ENCODE results near the gene CBFA2T3.

CBFA2T3 gene

DNA sequence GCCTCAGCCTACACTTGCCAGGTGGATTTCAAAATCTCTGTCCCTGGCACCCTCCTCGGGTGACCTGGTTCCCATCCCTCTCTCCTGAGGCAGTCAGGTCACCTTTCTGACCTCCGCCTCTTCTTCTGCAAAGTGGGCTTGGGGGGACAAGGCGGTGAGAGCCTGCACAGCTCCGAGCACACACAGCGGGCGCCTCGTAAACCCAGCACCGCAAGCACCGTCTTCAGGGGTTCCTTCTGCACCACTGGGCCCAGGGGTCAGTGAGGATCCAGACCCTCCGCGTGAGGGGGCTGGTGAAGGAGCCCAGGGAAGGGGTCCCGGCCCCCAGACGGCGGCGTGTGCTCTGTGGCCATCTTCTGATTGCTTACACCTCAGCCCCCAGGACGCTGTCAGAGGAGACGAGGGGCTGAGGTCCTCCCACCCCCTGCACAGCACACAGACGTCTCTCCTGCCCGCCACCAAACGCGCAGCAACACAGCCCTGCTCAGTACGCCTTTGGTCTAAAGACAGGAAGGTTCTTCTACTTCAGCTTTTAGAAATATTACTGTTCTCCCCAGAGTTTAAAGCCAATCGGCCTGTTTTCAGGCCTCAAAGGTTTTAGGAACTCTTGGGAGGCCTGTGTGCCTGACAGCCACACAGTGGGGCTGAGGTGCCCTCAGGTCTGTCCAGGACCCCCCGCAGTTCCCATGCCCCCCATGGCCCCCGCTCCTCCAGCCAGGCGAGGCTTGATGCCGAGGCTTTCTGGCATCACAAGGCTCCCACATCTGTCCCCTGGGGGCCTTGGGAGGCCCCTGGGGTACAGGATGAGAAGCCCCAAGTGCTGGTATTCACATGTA lies 2.7 kb downstream of the CBFA2T3 start:
- no peak for DNase-seq

DNA sequence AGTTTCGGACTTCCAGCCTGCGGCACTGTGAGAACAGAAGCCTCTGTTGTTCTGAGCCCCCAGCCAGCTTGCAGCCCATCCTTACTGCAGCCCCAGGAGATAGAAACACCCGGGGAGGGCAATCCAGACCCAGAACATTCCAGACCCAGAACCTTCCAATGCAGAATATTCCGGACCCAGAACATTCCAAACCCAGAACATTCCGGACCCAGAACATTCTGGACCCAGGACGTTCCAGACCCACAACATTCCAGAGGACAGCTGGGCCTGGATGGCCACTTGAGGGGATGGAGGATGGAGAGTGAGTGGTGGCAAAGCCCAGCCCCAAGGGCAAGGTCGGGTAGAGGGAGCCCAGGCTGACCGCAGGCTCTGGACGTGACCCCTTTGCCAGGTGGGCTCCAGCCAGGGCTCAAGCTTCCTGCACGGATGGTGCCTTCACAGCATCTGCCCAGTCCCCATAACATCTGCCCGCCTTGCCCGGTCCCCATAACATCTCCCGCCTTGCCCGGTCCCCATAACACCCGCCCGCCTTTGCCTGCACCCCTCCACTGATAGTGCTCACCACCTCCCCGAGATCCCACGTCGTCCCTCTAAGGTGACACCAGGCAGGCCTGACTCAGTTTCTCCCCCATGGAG lies 3.5 kb downstream of the CBFA2T3 start:
- no peak for DNase-seq

DNA sequence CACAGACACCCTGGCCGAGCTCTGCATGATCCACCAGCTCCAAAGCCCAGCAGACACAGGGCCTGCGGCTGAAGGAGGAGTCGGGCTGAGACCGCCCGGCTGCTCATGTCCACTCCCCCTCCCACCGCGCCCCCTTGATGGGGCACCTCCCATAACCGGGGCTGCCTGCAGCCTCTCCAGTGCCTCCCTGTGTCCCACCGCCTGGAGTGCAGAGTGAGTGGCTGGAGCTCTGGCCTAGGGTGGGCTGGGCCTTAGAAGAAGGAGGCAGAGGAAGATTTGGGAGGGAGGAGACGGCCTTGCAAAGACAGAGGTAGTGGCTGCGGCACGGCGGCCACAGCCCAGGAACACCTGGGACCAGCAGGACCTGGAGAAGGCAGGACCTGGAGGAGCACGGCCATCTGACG lies 4.0 kb downstream of the CBFA2T3 start:
- DNase-seq, result no peak

DNA sequence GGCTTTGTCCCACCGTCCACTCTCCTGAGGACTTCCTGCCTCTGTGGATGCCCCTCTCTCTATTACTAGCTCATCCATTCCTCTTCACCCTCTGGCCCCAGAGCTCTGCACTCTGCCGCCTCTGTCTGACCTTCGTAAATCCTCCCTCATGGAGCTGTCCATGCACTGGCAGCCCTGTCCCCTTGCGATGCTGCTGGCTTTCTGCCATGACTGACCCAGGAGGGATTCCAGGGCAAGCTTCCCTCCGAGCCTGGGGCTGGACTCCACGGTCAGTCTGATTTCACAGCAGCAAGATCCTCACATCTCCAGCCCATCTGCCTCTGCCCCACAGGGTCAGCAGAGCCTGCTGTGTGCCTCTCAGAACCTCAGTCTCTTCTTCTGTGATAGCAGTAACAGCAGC lies 4.7 kb downstream of the CBFA2T3 start:
- DNase-seq, result no peak

DNA sequence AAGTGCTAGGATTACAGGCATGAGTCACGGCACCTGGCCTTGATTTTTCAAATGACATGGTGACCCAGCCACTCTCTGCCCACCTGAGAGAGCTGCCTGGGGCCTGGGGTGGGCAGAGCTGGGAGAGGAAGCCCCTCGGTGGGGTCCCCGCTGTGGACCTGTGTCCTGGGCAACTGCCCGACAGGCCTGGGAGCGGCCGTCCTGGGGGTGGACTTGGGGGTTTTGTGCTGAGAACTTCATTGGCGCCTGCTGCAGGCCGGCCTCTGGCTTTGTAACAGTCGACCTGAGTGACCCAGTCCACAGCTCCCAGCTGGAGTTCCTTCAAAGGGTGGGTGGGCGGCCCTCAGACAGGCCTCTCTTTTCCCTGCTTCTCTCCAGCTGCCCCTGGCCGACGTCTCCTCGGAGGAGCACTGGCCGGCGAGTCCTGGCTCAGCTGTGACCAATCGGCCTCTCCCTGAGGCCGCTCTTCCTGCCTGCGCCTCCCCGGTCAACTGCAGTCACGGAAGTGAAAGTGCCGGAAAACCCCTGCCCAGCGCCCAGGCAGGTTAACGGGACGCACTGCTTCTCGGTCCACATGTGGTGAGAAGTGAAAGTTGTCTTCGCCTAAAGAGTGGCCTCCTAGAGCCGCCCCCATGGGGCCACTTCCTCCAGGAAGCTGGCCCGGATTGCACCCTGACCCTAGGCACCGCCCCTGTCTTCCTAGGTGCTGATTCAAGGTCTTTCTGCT lies 5.5 kb downstream of the CBFA2T3 start:
- no peak for DNase-seq

DNA sequence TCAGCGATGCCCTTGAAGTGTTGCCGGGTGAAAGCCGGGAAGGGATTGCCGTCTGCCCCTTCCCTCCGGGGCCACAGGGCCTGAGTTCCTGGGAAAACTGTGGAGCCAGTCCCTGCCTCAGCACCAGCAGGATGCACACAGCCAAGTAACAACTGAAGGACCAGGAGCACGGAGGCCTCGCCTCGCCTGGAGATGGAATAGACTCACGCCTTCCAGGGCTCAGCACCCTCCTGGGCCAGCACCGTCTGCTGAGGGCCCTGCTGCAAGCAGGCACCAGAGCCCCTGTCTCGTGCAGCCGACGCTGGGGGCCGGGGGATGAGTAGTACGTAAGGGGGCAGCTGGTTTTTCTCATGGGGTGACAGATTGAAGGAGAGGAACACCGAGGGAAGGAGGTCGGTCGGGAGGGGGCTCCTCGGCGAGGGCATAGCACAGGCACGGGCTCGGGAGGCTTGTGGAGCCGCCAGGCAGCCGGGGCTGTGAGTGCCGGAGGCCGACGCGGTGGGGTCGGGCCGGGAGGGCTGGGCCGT lies 6.4 kb downstream of the CBFA2T3 start:
- DNase-seq, result no peak

DNA sequence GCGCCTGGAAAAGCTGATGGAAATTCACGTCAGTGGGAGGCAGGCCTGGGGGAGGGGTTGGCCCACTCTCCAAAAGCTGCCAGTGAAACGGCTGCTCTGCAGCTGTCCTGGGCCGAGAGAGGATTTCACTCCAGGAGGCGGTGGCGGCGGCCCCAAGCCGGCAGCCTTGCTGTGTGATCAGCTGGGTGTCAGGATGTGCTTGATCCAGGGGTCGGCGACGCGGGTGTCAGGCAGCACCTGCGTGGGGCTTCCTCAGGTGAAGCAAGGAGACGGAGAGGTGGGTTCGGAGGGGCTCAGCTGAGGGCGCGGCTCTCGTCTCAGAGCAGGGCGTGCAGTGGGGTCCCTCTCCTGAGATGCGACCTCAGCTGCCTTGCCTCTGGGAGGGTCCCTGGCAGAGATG lies 7.0 kb downstream of the CBFA2T3 start:
- DNase-seq, result no peak

DNA sequence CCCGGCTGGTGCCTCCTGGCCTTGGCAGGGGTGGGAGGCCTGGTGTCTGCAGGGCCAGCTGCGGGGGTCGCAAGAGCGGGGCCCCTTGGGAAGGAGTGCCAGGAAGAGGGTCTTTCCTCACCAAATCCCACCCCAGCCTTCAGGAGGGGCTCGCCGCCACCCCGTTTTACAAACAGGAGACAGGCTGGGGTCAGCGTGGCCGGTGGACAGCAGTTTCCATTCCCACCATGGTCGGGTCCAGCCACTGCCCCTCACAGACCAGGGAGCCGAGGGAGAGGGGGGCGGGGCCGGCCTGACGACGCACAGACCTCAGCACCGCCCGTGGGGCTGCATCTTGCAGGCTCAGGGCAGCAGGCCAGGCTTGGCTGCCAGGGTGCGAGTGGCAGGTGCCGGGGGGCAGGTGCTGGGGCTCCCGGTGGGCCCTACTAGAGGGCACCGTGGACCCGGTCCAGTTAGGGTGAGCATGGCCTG lies 7.6 kb downstream of the CBFA2T3 start:
- DNase-seq, result no peak

DNA sequence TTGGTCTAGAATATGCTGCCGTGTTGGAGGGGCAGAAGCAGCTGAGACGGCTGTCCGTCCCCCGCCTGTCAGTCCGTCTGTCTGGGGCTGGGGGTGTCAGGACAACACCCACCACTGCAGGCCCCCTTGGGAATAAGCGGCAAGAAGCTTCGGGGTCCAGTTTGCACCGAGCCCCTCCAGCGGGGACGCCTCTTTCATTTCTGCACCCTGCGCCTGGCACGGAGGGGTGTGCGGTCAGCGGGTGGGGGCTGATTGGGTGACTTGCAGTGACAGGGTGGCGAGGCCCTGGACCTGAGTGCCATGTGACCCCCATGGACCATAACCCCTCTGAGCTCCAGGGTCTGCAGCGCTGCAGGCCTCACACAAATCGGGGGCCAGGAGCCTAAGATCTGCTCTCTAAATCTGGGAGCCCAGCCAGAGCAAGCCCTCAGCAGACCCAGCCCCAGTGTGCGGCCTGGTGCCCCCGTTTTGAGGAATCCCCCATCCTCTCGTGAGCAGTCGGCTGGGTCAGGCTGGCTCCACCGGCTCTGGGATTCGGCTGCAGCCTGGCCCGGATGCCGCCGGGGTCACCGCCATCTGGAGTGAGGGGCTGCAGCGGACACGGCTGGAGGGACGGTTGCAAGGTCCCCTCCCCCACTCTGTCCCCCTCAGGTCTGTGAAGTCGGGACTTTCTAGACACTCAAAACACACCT lies 8.3 kb downstream of the CBFA2T3 start:
- DNase-seq, result no peak

DNA sequence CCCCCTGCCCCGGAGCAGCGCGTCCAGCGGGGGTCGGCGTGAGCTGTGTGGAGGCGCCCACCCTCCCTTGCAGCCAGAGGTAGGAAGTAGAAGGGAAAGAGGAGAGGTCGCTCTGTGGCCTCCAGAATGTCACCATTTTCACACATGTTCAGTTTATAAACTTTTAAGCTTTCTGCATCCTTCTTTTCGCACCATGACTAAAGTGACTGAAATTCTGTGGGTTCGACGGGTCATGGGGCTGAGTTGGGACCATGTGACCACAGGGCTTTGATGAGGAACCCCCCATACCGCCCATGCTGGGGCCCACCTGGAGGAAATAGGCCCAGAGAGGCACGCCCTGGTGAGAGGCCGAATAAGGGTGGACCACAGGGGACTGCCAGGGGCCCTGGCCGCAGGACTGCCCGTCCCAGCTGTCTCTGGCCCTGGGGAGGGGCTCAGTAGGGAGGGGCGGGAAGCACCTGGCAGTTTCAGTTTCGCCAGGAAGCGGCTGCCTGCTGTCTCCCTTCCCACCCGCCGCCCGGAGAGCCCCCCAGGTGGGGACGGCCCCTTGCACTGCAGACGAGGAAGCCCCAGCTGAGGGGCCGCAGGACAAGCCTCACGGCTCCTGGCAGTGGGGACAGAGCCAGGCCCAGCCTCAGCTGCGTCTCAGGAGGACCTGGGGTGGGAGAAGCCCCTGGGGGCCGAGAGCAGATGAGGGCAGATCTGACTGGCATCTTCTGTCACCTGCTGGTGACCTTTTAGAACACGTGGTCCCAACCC lies 9.0 kb downstream of the CBFA2T3 start:
- DNase-seq, result no peak

DNA sequence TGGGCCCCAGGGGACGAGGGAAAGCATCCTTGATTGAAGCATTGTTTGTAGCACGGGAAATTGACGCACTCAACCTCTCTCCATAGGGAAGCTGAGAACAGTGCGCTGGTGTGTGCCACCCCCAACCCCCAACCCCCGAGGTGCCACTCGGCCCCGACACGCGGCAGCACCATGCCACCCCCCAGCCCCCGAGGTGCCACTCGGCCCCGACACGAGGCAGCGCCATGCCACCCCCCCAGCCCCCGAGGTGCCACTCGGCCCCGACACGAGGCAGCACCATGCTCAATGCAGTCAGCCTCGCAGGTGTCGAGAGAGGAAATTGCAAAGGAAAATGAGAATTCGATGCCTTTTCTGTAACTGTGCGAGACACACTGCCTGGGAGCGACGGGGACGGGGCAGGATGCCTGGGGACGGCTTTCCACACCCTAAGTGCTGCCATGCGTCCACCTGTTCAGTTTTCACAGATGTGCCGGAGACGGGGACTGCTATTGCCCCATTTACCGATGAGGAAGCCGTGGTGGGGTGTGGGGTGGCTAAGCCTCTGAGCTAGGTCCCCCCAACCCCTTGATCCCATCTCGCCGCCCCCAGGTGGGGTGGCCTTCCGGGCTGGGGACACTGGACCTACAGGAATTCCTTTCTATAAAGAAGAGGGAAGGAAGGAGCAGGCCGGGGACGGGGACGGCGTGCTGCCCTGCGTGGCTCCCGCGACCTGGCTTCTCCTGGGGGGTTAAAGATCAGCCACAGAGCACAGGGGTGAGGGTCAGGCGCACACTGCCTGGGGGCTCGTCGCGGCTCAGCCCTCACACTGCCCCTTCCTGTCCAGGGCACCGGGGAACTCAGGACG lies 9.8 kb downstream of the CBFA2T3 start:
- no peak for DNase-seq

DNA sequence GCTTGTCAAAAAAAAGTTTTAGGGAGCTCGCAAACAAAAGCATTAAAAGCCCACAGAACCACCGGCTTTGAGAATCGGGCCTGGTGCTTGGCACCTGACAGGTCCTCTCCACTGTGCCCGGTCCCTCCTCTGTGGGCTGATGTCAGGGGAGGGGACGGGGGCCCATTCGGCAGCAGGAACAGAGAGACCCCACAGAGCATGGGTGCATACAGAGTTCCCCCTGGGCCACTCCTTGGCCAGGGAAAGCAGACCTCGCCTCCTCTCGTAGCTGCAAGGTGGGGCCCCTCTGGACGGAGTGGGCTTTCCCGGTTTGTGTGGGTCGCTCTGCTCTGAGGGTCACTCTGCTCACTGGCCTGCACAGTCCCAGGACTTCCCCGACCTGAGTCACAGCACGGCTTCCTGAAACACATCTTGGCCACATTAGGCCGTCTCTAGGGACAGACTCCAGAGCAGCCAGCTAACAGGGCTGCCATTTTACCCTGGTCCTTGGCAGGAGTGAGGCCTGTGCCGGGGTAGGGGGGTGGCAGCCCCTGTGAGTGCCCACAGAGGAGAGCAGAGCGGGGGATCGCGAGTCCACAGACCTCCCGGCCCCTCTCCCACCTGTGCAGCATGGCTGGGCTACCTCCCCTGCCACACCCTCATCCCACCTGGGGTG lies 11.1 kb downstream of the CBFA2T3 start:
- DNase-seq, result no peak

DNA sequence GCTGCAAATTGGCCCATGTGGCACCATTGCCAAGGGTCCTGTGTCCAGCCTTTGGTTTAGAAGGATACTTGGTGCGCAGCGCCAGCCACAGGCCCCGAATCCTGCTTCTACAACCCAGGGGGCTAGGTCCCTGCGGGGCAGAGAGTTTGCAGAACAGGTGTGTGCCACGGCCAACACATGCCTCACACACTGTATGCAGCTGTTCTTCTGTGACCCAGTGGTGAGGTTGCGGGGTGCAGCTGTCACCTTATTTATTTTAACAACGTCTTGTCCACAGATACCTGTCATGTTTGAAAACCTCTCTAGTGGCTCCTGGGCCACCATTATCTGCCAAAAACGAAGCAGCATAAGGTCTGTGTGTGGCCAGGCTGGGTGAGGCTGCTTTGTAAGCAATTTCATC lies 11.6 kb downstream of the CBFA2T3 start:
- DNase-seq, result no peak

DNA sequence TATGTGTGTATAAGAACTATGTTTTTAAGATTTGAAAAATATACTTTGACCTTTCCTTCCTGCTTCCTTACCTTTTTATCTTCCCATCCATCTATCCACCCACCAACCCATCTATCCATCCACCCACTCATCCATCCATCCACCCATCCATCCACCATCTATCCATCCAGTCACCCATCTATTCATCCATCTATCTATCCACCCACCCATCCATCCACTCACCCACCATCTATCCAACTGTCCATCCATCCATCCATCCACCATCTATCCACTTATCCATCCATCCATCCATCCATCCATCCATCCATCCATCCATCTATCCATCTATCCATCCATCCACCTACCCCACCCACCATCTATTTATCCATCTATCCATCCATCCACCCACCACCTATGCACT lies 12.4 kb downstream of the CBFA2T3 start:
- no peak for DNase-seq

DNA sequence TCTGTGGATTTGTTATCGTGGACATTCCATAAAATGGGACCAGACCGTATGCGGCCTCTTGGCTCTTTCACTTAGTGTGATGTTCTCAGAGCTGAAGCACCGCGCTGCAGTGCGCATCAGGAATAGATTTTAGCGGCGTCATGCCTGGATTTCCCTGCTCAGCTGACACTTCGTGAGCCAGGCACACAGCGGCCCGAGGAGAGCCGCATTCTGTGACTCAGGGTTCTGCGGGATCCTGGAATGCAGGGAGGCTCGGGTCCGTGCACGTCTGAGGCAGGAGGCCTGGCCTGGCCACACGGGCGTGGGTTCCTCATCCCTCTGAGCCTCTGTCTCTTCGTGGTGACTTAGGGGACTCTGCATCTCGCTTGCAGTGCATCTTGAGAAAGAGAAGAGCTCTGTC lies 13.4 kb downstream of the CBFA2T3 start:
- DNase-seq, result no peak

DNA sequence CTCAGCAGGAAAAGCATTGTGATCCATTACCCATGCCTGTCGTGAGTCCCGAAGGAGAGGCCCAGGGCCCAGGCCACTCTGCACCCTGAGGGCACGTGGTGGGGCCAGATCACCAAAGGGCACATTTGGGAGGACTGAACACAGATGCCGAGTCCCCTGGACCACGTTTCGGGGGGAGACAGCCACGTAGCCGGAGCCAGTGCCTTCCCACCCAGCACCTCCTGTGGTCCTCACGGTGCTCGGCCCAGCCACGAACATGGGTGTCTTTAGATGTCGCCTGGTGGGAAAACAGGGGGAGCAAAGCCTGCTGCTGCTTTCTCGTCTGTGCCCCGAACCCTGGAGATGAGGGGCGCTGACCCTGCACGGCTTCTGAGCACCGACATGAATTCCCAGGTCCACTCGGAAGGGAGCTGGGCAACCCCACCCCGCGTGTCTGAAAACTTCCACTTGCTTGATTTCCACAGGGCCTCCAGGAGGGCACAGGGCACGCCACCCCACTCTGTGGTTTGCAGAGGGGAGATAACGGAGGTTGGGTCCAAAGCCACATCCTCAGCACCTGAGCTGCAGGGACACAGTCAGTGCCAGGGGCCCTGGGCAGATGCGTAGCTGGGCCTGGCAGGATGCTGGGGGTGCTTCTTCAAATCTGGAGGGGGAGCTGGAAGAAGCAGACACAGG lies 14.4 kb downstream of the CBFA2T3 start:
- DNase-seq, result no peak

DNA sequence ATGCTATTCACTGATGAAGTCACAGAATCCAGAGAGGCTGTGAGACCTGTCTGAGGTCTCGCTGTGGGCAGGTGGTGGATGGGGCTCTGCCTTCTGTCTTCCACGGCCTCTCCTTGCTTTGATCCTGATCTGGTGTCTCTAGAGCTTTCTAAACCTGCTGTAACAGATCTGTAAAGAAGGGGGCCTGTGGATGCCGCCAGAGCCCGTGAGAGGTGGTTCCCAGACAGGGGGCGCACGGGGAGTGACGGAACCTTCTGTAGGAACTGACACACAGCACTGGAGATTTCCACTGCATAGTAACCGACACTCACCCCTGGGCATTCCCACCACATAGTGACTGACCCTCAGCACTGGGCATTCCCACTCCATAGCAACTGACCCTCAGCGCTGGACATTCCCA lies 16.0 kb downstream of the CBFA2T3 start:
- DNase-seq, result no peak

DNA sequence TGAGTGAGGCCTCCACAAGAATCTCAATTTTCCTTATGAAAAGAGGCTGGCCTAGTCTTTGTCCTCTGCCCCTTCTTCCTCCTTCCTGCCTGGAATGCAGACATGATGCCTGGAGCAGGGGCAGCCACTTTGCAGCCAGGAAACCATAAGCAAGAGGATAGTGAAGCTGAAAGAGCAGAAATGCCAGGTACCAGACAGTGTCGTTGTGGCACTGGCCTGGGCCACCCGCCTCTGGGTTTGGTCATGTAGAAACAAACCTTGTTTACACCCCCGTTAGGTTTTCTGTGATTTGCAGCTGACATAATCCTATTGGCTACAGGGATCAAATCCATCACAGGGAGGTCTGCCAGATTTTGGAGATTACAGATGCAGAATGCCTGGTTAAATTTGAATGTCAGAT lies 16.5 kb downstream of the CBFA2T3 start:
- no peak for DNase-seq

DNA sequence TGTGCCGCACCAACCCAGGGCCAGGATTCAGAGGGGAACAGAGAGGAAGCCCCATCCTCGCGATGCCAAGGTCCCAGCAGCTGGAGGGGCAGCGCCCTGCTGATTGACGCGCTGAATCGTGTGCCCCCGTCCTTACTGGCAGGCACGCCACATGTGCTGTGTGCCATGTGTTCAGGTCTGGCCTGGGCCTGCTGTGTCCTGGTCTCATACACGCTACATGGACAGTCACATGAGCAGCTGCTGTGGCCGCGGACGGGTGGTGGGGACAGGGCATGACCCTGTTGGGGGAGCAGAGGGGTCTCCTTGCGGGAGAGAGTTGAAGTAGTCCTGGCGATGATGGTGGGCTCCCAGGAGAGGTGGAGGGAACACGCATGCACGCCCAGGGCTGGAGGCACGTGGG lies 18.0 kb downstream of the CBFA2T3 start:
- no peak for DNase-seq

Measured in fibroblast of skin of right quadriceps (primary cell).